K562 (cell line): ENCODE data around the gene NUP98. TPM values are rescaled to one million over a fixed set of nuclear protein-coding genes. Genes with fewer than 3 reads are reported as not detected.

Experiments
- ATAC-seq: fragments of 200-7000 bp; cut with Tn5 transposase; 3 replicates; pipeline ENCODE4 v1.9.1; 2020; ENCODE audit warnings: moderate library complexity
- BruUV-seq: library from RNA; stranded (reverse); fragments of 400-500 nt; replicated peaks from 2 replicates; lab custom pipeline; 2021; lab: Mats Ljungman, UMichigan
- CTCF ChIA-PET: fragments of 300-600 bp; formaldehyde crosslinking; extraction: SDS; loops from one replicate; lab custom pipeline; 2021; ENCODE audit warnings: low intra/inter-chr PET ratio; lab: Yijun Ruan, JAX
- POLR2A ChIA-PET: fragments of 300-600, 350-650 bp; sonication (Branson Sonifier 250); formaldehyde crosslinking; extraction: SDS; loops from one replicate; lab custom pipeline; 2021; ENCODE audit warnings: antibody characterized with exemption, inconsistent platforms; lab: Yijun Ruan, JAX
- DNase-seq, 4 experiments: peaks; one replicate each; pipeline versions ENCODE4 v3.0.0 to v3.0.0-alpha.2; 2011 to 2018; ENCODE audit warnings: low spot score in 3 of 4, mixed read lengths in 3 of 4; ENCODE audit errors: extremely low read depth in 1 of 4
- FAIRE-seq: peaks from 2 replicates; lab custom pipeline; 2011; peaks lifted over from hg19 to GRCh38; lab: Jason Lieb, UNC
- H2AFZ ChIP-seq: 2 replicates; pipeline ENCODE4 v1.6.0; 2011; ENCODE audit warnings: low read depth, low read length, control low read depth, inconsistent platforms
- H3K27ac ChIP-seq: fragments of 200-600 bp; 3 replicates; pipeline ENCODE4 v1.8.0; 2011; ENCODE audit warnings: low read depth, mild to moderate bottlenecking, control low read depth, inconsistent platforms, low read length, moderate library complexity, mixed read lengths; ENCODE audit errors: extremely low read depth
- H3K27me3 ChIP-seq, 2 experiments: fragments of 300-600 bp in 1 of 2; 2 replicates in 1 of 2; 3 replicates in 1 of 2; pipeline versions ENCODE4 v1.6.0 to v1.8.0; 2011; ENCODE audit warnings: inconsistent platforms in 2 of 2, low read length in 2 of 2, mild to moderate bottlenecking in 1 of 2, mixed read lengths in 1 of 2, moderate library complexity in 1 of 2; ENCODE audit not compliant: control insufficient read depth in 2 of 2, insufficient read depth in 2 of 2
- H3K36me3 ChIP-seq: fragments of 300-600 bp; 3 replicates; pipeline ENCODE4 v1.8.0; 2011; ENCODE audit warnings: mild to moderate bottlenecking, low read length, inconsistent platforms; ENCODE audit not compliant: control insufficient read depth, insufficient read depth
- H3K4me1 ChIP-seq, 2 experiments: fragments of 200-600 bp in 1 of 2; replicated peaks in 1 of 2; 2 replicates in 1 of 2; 3 replicates in 1 of 2; pipeline versions ENCODE4 v1.5.1 to v1.8.0; 2011; ENCODE audit warnings: inconsistent platforms in 2 of 2, low read length in 2 of 2, mild to moderate bottlenecking in 1 of 2, mixed read lengths in 1 of 2, moderate library complexity in 1 of 2; ENCODE audit not compliant: control insufficient read depth in 2 of 2, insufficient read depth in 2 of 2
- H3K4me2 ChIP-seq: 2 replicates; pipeline ENCODE4 v1.6.1; 2011; ENCODE audit warnings: low read length, control low read depth, inconsistent platforms, mixed read lengths; ENCODE audit not compliant: insufficient read depth
- H3K4me3 ChIP-seq: fragments of 200-600 bp; sonication (generic), shearing (Covaris generic); 2 replicates; pipeline ENCODE4 v1.5.1; 2016; ENCODE audit warnings: control low read depth, inconsistent platforms
- H3K79me2 ChIP-seq: fragments of 200-600 bp; 3 replicates; pipeline ENCODE4 v1.8.0; 2011; ENCODE audit warnings: low read length, inconsistent platforms; ENCODE audit not compliant: control insufficient read depth, insufficient read depth
- H3K9ac ChIP-seq, 2 experiments: 2 replicates each; pipeline versions ENCODE4 v1.6.0 to v1.6.1; 2011; ENCODE audit warnings: low read depth in 2 of 2, low read length in 2 of 2, control low read depth in 1 of 2, inconsistent platforms in 1 of 2, mild to moderate bottlenecking in 1 of 2, mixed read lengths in 1 of 2; ENCODE audit not compliant: insufficient read depth in 1 of 2
- H3K9me1 ChIP-seq: one replicate; pipeline ENCODE4 v1.6.0; 2011; ENCODE audit warnings: inconsistent platforms, mild to moderate bottlenecking, low read length, moderate library complexity; ENCODE audit not compliant: control insufficient read depth, insufficient read depth
- H3K9me3 ChIP-seq: replicated peaks from 2 replicates; pipeline ENCODE4 v1.5.1; 2011; ENCODE audit warnings: low read depth, low read length, inconsistent platforms; ENCODE audit not compliant: control insufficient read depth, insufficient read depth
- H4K20me1 ChIP-seq: replicated peaks from 2 replicates; pipeline ENCODE4 v1.6.1; 2011; ENCODE audit warnings: low read length, inconsistent platforms, mixed read lengths; ENCODE audit not compliant: control insufficient read depth, insufficient read depth
- CSDE1 ChIP-seq, 2 experiments: fragments of 450-650 bp; IDR thresholded peaks; 2 replicates each; pipeline ENCODE4 v1.6.1; 2016; ENCODE audit warnings: mild to moderate bottlenecking in 1 of 2
- EGR1 ChIP-seq: fragments of 450-650 bp; conservative IDR thresholded peaks from 2 replicates; pipeline ENCODE4 v1.6.1; 2017; ENCODE audit warnings: mild to moderate bottlenecking
- ETV6 ChIP-seq, 3 experiments: fragments of 150-350 bp in 1 of 3; sonication (generic) in 1 of 3; formaldehyde crosslinking in 1 of 3; IDR thresholded peaks; 2 replicates each; pipeline versions ENCODE4 v1.6.1 to v1.8.0; 2014 to 2022; ENCODE audit warnings: borderline replicate concordance in 2 of 3, low read depth in 2 of 3, antibody characterized with exemption in 1 of 3, low read length in 1 of 3, mild to moderate bottlenecking in 1 of 3, missing genetic modification reagents in 1 of 3
- HMG20B ChIP-seq: fragments of 250-450 bp; sonication (Bioruptor Pico); IDR thresholded peaks from 2 replicates; pipeline ENCODE4 v1.5.0; 2021; ENCODE audit warnings: mild to moderate bottlenecking
- NFIC ChIP-seq: fragments of 450-650 bp; IDR thresholded peaks from 2 replicates; pipeline ENCODE4 v1.6.1; 2017; ENCODE audit warnings: mild to moderate bottlenecking, inconsistent platforms
- RUNX1 ChIP-seq: sonication (generic); IDR thresholded peaks from 2 replicates; pipeline ENCODE4 v1.6.1; 2016; ENCODE audit warnings: antibody characterized with exemption, low read depth
- SMARCB1 ChIP-seq: IDR thresholded peaks from 2 replicates; pipeline ENCODE4 v1.6.1; 2011; ENCODE audit warnings: improper control_type of control experiment, low read depth; ENCODE audit not compliant: insufficient read length
- SRF ChIP-seq, 2 experiments: fragments of 250-450, 450-650 bp in 1 of 2; sonication (Bioruptor Pico) in 1 of 2; sonication (generic) in 1 of 2; formaldehyde crosslinking; IDR thresholded peaks; 2 replicates each; pipeline versions ENCODE4 v1.5.0 to v1.5.1; 2020 to 2022; ENCODE audit warnings: mild to moderate bottlenecking in 1 of 2, missing genetic modification reagents in 1 of 2
- U2AF1 ChIP-seq: fragments of 200-400 bp; formaldehyde crosslinking; optimal IDR thresholded peaks from 2 replicates; pipeline ENCODE3; 2017; ENCODE audit warnings: mild to moderate bottlenecking, low read depth, low read length, moderate library complexity
- ZBTB8A ChIP-seq: fragments of 450-650 bp; IDR thresholded peaks from 2 replicates; pipeline ENCODE4 v1.6.1; 2018; ENCODE audit warnings: mild to moderate bottlenecking, moderate library complexity; ENCODE audit not compliant: partially characterized antibody
- ZFP1 ChIP-seq: fragments of 450-650 bp; formaldehyde crosslinking; IDR thresholded peaks from 2 replicates; pipeline ENCODE4 v1.4.0; 2020; ENCODE audit warnings: mild to moderate bottlenecking, mixed read lengths
- ZFP30 ChIP-seq: fragments of 250-450 bp; sonication (Bioruptor Pico); IDR thresholded peaks from 2 replicates; pipeline ENCODE4 v1.8.0; 2022; ENCODE audit warnings: moderate library complexity, mild to moderate bottlenecking, inconsistent platforms, borderline replicate concordance
- ZNF316 ChIP-seq: fragments of 450-650 bp; IDR thresholded peaks from 2 replicates; pipeline ENCODE4 v1.6.1; 2016
- ZNF431 ChIP-seq: sonication (generic); formaldehyde crosslinking; IDR thresholded peaks from 2 replicates; pipeline ENCODE4 v1.8.0; 2022; ENCODE audit warnings: mild to moderate bottlenecking, missing genetic modification reagents
- ZNF444 ChIP-seq: fragments of 250-450 bp; sonication (Bioruptor Pico); IDR thresholded peaks from 2 replicates; pipeline ENCODE4 v1.4.0; 2020; ENCODE audit warnings: mild to moderate bottlenecking, moderate library complexity
- ZNF551 ChIP-seq: fragments of 250-450 bp; sonication (Bioruptor Pico); IDR thresholded peaks from 2 replicates; pipeline ENCODE4 v1.5.0; 2021; ENCODE audit warnings: mild to moderate bottlenecking, moderate library complexity
- ZNF764 ChIP-seq: fragments of 250-450 bp; sonication (Bioruptor Pico); IDR thresholded peaks from 2 replicates; pipeline ENCODE4 v1.4.0; 2020; ENCODE audit warnings: low read depth, mild to moderate bottlenecking, moderate library complexity
- WGBS: fragments of 100-300 bp; shearing (Covaris generic); methylation state at CpG from one replicate; pipeline ENCODE4 v1.1.6; 2016; ENCODE audit warnings: low coverage, mixed read lengths; ENCODE audit not compliant: insufficient coverage; ENCODE audit errors: missing lambda C conversion rate; 5-methylcytosine and 5-hydroxymethylcytosine counted together
- in situ Hi-C: fragments of 300-500 bp; cut with MboI; formaldehyde crosslinking; loops from 4 replicates; pipeline ENCODE4 v1.15.0; 2018; ENCODE audit warnings: inconsistent platforms, mixed read lengths
- intact Hi-C: fragments of 100-400 bp; cut with micrococcal nuclease; formaldehyde crosslinking; loops from 2 replicates; pipeline ENCODE4 v1.14.2; 2022
- polyA plus RNA-seq, 8 experiments: library from polyadenylated mRNA; depleted of rRNA in 4 of 8; stranded (reverse) in 5 of 8; unstranded in 3 of 8; fragments of >200 nt; fragmentation: Nextera tagmentation in 2 of 8; fragmentation: Illumina TruSeq in 1 of 8; extraction: Ambion mirVana in 2 of 8; extraction: Trizol in 1 of 8; gene quantifications; 2 replicates each; pipeline versions ENCODE4 v1.2.1 to v1.2.3, GENCODE V29; 2011 to 2014; ENCODE audit warnings: inconsistent platforms in 1 of 8, missing spikeins in 1 of 8
- total RNA-seq, 7 experiments: library from RNA; depleted of rRNA in 6 of 7; stranded (reverse); fragments of >200 nt in 6 of 7; fragmentation: Illumina TruSeq in 2 of 7; extraction: Trizol in 2 of 7; gene quantifications; 2 replicates each; pipeline versions ENCODE4 v1.2.1 to v1.2.3, GENCODE V29; 2011 to 2021; ENCODE audit warnings: low replicate concordance in 1 of 7
- TF ChIP-seq, protein P1 (sequence below): fragments of 450-650 bp; IDR thresholded peaks from 2 replicates; pipeline ENCODE4 v1.6.1; 2017; ENCODE audit warnings: antibody characterized with exemption, mild to moderate bottlenecking
- TF ChIP-seq, protein P2 (sequence below), 2 experiments: IDR thresholded peaks; 2 replicates each; pipeline ENCODE4 v1.6.1; 2012; ENCODE audit warnings: improper control_type of control experiment in 2 of 2, low read depth in 2 of 2, low read length in 2 of 2, borderline replicate concordance in 1 of 2

NUP98 gene
- total and polyA plus RNA-seq, 9 of the 15 experiments (the other 6 are each of a cell fraction or from before 2014, with no cell fraction given): 45.1 to 196 (median 130) TPM

DNA sequence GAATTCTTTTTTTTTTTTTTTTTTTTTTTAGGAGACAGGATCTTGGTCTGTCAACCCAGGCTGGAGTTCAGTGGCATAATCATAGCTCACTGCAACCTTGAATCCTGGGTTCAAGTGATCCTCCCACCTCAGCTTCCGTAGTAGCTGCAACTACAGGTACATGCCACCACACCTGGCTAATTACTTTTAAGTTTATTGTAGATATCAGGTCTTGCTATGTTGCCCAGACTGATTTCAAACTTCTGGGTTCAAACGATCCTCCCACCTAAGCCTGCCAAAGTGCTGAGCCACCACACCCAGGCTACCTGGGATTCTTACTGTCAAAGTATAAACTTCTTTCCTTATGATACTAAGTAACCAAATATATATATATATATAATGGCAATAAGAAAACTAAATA lies 75.3 kb downstream of the NUP98 start:
- in situ Hi-C loops: no loop called here
- 100% methylated on average over 2 of the region's 2 CpGs for WGBS
- Histone ChIP-seq H3K36me3 (peaks cover 90% of the 10 kb centered on the region), H3K4me3 (no peak overlapping the region)
- POLR2A ChIA-PET: no interaction called here
- CTCF ChIA-PET: no interaction called here
- no peak for FAIRE-seq
- no peak for TF ChIP-seq SMARCB1
- no peak for TF ChIP-seq ZNF551 (CRISPR knock-in tag)
- TF ChIP-seq SRF (CRISPR knock-in tag; IDR thresholded peaks at IDR 0.05): no peak
- no peak for TF ChIP-seq ZNF444
- TF ChIP-seq, protein P1, sequence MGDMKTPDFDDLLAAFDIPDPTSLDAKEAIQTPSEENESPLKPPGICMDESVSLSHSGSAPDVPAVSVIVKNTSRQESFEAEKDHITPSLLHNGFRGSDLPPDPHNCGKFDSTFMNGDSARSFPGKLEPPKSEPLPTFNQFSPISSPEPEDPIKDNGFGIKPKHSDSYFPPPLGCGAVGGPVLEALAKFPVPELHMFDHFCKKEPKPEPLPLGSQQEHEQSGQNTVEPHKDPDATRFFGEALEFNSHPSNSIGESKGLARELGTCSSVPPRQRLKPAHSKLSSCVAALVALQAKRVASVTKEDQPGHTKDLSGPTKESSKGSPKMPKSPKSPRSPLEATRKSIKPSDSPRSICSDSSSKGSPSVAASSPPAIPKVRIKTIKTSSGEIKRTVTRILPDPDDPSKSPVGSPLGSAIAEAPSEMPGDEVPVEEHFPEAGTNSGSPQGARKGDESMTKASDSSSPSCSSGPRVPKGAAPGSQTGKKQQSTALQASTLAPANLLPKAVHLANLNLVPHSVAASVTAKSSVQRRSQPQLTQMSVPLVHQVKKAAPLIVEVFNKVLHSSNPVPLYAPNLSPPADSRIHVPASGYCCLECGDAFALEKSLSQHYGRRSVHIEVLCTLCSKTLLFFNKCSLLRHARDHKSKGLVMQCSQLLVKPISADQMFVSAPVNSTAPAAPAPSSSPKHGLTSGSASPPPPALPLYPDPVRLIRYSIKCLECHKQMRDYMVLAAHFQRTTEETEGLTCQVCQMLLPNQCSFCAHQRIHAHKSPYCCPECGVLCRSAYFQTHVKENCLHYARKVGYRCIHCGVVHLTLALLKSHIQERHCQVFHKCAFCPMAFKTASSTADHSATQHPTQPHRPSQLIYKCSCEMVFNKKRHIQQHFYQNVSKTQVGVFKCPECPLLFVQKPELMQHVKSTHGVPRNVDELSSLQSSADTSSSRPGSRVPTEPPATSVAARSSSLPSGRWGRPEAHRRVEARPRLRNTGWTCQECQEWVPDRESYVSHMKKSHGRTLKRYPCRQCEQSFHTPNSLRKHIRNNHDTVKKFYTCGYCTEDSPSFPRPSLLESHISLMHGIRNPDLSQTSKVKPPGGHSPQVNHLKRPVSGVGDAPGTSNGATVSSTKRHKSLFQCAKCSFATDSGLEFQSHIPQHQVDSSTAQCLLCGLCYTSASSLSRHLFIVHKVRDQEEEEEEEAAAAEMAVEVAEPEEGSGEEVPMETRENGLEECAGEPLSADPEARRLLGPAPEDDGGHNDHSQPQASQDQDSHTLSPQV: no peak
- TF ChIP-seq EGR1: no peak
- TF ChIP-seq ZBTB8A: no peak
- no peak for TF ChIP-seq ZNF764 (CRISPR knock-in tag)
- TF ChIP-seq NFIC: no peak
- no peak for TF ChIP-seq RUNX1
- TF ChIP-seq, protein P2, sequence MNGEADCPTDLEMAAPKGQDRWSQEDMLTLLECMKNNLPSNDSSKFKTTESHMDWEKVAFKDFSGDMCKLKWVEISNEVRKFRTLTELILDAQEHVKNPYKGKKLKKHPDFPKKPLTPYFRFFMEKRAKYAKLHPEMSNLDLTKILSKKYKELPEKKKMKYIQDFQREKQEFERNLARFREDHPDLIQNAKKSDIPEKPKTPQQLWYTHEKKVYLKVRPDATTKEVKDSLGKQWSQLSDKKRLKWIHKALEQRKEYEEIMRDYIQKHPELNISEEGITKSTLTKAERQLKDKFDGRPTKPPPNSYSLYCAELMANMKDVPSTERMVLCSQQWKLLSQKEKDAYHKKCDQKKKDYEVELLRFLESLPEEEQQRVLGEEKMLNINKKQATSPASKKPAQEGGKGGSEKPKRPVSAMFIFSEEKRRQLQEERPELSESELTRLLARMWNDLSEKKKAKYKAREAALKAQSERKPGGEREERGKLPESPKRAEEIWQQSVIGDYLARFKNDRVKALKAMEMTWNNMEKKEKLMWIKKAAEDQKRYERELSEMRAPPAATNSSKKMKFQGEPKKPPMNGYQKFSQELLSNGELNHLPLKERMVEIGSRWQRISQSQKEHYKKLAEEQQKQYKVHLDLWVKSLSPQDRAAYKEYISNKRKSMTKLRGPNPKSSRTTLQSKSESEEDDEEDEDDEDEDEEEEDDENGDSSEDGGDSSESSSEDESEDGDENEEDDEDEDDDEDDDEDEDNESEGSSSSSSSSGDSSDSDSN (IDR thresholded peaks at IDR 0.05; ENCODE audit: borderline replicate concordance in 1 of 2, low read depth in 2 of 2, low read length in 2 of 2): no peak
- TF ChIP-seq CSDE1 (IDR thresholded peaks at IDR 0.05): no peak
- TF ChIP-seq ETV6 (IDR thresholded peaks at IDR 0.05; ENCODE audit: borderline replicate concordance in 1 of 2, low read depth in 2 of 2, low read length in 1 of 2): no peak
- no peak for TF ChIP-seq ETV6 (CRISPR knock-in tag; IDR thresholded peaks at IDR 0.05; ENCODE audit: borderline replicate concordance)
- TF ChIP-seq U2AF1: no peak
- TF ChIP-seq ZFP1 (CRISPR knock-in tag): no peak
- TF ChIP-seq HMG20B: no peak
- no peak for TF ChIP-seq ZNF316
- no peak for TF ChIP-seq ZNF431 (CRISPR knock-in tag)
- TF ChIP-seq ZFP30: no peak
- TF ChIP-seq, all 486 proteins: peak for 0
- H3K79me2 ChIP-seq: no peaks in the 10 kb centered on the region
- H2AFZ ChIP-seq: no peak overlapping the region
- no peaks in the 10 kb centered on the region for H3K4me1 ChIP-seq
- no peak overlapping the region for H3K9ac ChIP-seq
- H3K9me3 ChIP-seq: no peaks in the 10 kb centered on the region
- ATAC-seq (no peak), DNase-seq (no peak)
- intact Hi-C loops: no loop called here
- H3K9me1 ChIP-seq: no peaks in the 10 kb centered on the region
- H4K20me1 ChIP-seq: no peaks in the 10 kb centered on the region
- no TSS peak for BruUV-seq
- H3K27me3 ChIP-seq: no peaks in the 10 kb centered on the region
- H3K27ac ChIP-seq: no peak overlapping the region
- H3K4me2 ChIP-seq: no peak overlapping the region
